Natural killer cell treated with Interleukin-12 subunit alpha and Interleukin-12 subunit beta and Interleukin-15 and Interleukin-18, amount 100 ng/mL, for 72 hours (primary cell): ENCODE data around the gene OSBPL2. TPM values are rescaled to one million over a fixed set of nuclear protein-coding genes. Genes with fewer than 3 reads are reported as not detected.

Source experiments
- ATAC-seq, 2 donors: fragments of 150-1000 bp; cut with Tn5 transposase in 1 of 2; sonication (Bioruptor Pico), chemical (Tn5 transposase) in 1 of 2; 2 replicates each; pipeline ENCODE4 v1.10.0; 2021
- DNase-seq: peaks from one replicate; pipeline ENCODE4 v3.0.0; 2022; ENCODE audit warnings: low spot score
- H3K27ac Mint-ChIP-seq, 2 donors: 1 replicate in 1 of 2; 2 replicates in 1 of 2; pipeline ENCODE4 v1.8.0; 2022; ENCODE audit warnings: mixed read lengths in 2 of 2, mild to moderate bottlenecking in 1 of 2, moderate library complexity in 1 of 2
- H3K27me3 Mint-ChIP-seq, 2 donors: 1 replicate in 1 of 2; 2 replicates in 1 of 2; pipeline ENCODE4 v1.8.0; 2022; ENCODE audit warnings: mixed read lengths in 2 of 2
- H3K36me3 Mint-ChIP-seq: one replicate; pipeline ENCODE4 v1.8.0; 2022; ENCODE audit warnings: mixed read lengths
- H3K4me1 Mint-ChIP-seq, 2 donors: 1 replicate in 1 of 2; 2 replicates in 1 of 2; pipeline ENCODE4 v1.8.0; 2022; ENCODE audit warnings: low read depth in 2 of 2, mixed read lengths in 2 of 2, mild to moderate bottlenecking in 1 of 2
- H3K4me3 Mint-ChIP-seq: one replicate; pipeline ENCODE4 v1.8.0; 2022; ENCODE audit warnings: mixed read lengths
- H3K9me3 Mint-ChIP-seq: 2 replicates; pipeline ENCODE4 v1.8.0; 2022; ENCODE audit warnings: mixed read lengths
- total RNA-seq, 2 donors: library from RNA; stranded (reverse); gene quantifications; one replicate each; pipeline ENCODE4 v1.2.3, GENCODE V29; 2022

Gene OSBPL2
- total RNA-seq, 2 donors from 2014 or later, result 38.7 to 47.7 TPM

- Mint-ChIP-seq H3K36me3 (no peaks in the 10 kb centered on the region), H3K9me3 (no peaks in the 10 kb centered on the region), H3K27ac (no peak overlapping the region), H3K4me3 (no peak overlapping the region), H3K27me3 (no peaks in the 10 kb centered on the region), H3K4me1 (peaks cover 11 to 34% of the 10 kb centered on the region in 2 donors)
- DNase-seq, result no peak
- no peak for ATAC-seq
Measured at GRCh38 chr20:62254021-62254724, 15.9 kb downstream of the OSBPL2 start.

- peaks cover 5 to 28% of the 10 kb centered on the region in 2 donors for H3K4me1 Mint-ChIP-seq
- H3K4me3 Mint-ChIP-seq, result no peak overlapping the region
- DNase-seq (no peak), ATAC-seq (no peak)
- H3K36me3 Mint-ChIP-seq, result no peaks in the 10 kb centered on the region
- no peak overlapping the region for H3K27ac Mint-ChIP-seq
- no peaks in the 10 kb centered on the region for H3K27me3 Mint-ChIP-seq
- no peaks in the 10 kb centered on the region for H3K9me3 Mint-ChIP-seq
Measured at GRCh38 chr20:62255976-62256375, 17.7 kb downstream of the OSBPL2 start.

GRCh38 chr20:62258499-62259293 lies 20.4 kb downstream of the OSBPL2 start:
- Mint-ChIP-seq H3K27ac (no peak overlapping the region), H3K9me3 (no peaks in the 10 kb centered on the region), H3K4me1 (peaks cover 0 to 15% of the 10 kb centered on the region in 2 donors), H3K36me3 (no peaks in the 10 kb centered on the region), H3K27me3 (no peaks in the 10 kb centered on the region), H3K4me3 (no peak overlapping the region)
- ATAC-seq (no peak), DNase-seq (peak; percentile 32)

- ATAC-seq (no peak), DNase-seq (no peak)
- H3K27ac Mint-ChIP-seq, result no peak overlapping the region
Measured at GRCh38 chr20:62259294-62259565, 20.9 kb downstream of the OSBPL2 start.

GRCh38 chr20:62262064-62262463 lies 23.7 kb downstream of the OSBPL2 start:
- no peaks in the 10 kb centered on the region for H3K36me3 Mint-ChIP-seq
- H3K9me3 Mint-ChIP-seq, result no peaks in the 10 kb centered on the region
- H3K4me1 Mint-ChIP-seq, result peaks cover 0 to 14% of the 10 kb centered on the region in 2 donors
- DNase-seq, result peak; percentile 53
- H3K27me3 Mint-ChIP-seq, result no peaks in the 10 kb centered on the region
- H3K4me3 Mint-ChIP-seq, result no peak overlapping the region
- no peak overlapping the region for H3K27ac Mint-ChIP-seq
- no peak for ATAC-seq

More at GRCh38 chr20:62259294-62259565, 20.9 kb downstream of the OSBPL2 start:
- peaks cover 0 to 12% of the 10 kb centered on the region in 2 donors for H3K4me1 Mint-ChIP-seq
- no peaks in the 10 kb centered on the region for H3K9me3 Mint-ChIP-seq
- H3K4me3 Mint-ChIP-seq, result no peak overlapping the region
- H3K27me3 Mint-ChIP-seq, result no peaks in the 10 kb centered on the region
- no peaks in the 10 kb centered on the region for H3K36me3 Mint-ChIP-seq

- peaks cover 0 to 14% of the 10 kb centered on the region in 2 donors for H3K4me1 Mint-ChIP-seq
- H3K9me3 Mint-ChIP-seq, result no peaks in the 10 kb centered on the region
- ATAC-seq (no peak), DNase-seq (peak; percentile 26)
- H3K27me3 Mint-ChIP-seq, result no peaks in the 10 kb centered on the region
- H3K36me3 Mint-ChIP-seq, result no peaks in the 10 kb centered on the region
- H3K4me3 Mint-ChIP-seq, result no peak overlapping the region
- no peak overlapping the region for H3K27ac Mint-ChIP-seq
Measured at GRCh38 chr20:62263396-62263795, 25.1 kb downstream of the OSBPL2 start.

- Mint-ChIP-seq H3K4me1 (peaks cover 0 to 13% of the 10 kb centered on the region in 2 donors), H3K27me3 (no peaks in the 10 kb centered on the region), H3K4me3 (no peak overlapping the region), H3K9me3 (no peaks in the 10 kb centered on the region), H3K27ac (no peak overlapping the region), H3K36me3 (no peaks in the 10 kb centered on the region)
- DNase-seq (peak; percentile 6), ATAC-seq (no peak)
Measured at GRCh38 chr20:62265365-62265764, 27.0 kb downstream of the OSBPL2 start.

GRCh38 chr20:62266340-62266739 lies 28.0 kb downstream of the OSBPL2 start:
- Mint-ChIP-seq H3K27ac (no peak overlapping the region), H3K4me1 (peaks cover 0 to 12% of the 10 kb centered on the region in 2 donors), H3K27me3 (no peaks in the 10 kb centered on the region), H3K9me3 (no peaks in the 10 kb centered on the region), H3K4me3 (no peak overlapping the region), H3K36me3 (no peaks in the 10 kb centered on the region)
- DNase-seq, result no peak
- no peak for ATAC-seq

- Mint-ChIP-seq H3K27ac (no peak overlapping the region), H3K4me3 (no peak overlapping the region), H3K4me1 (peaks cover 0 to 12% of the 10 kb centered on the region in 2 donors), H3K36me3 (no peaks in the 10 kb centered on the region), H3K9me3 (no peaks in the 10 kb centered on the region), H3K27me3 (no peaks in the 10 kb centered on the region)
- DNase-seq, result no peak
- no peak for ATAC-seq
Measured at GRCh38 chr20:62266851-62267250, 28.5 kb downstream of the OSBPL2 start.

GRCh38 chr20:62267543-62267942 lies 29.2 kb downstream of the OSBPL2 start:
- no peaks in the 10 kb centered on the region for H3K36me3 Mint-ChIP-seq
- no peaks in the 10 kb centered on the region for H3K27me3 Mint-ChIP-seq
- H3K9me3 Mint-ChIP-seq, result no peaks in the 10 kb centered on the region
- H3K4me1 Mint-ChIP-seq, result peaks cover 0 to 8% of the 10 kb centered on the region in 2 donors
- DNase-seq (no peak), ATAC-seq (no peak)
- H3K27ac Mint-ChIP-seq, result no peak overlapping the region
- H3K4me3 Mint-ChIP-seq, result no peak overlapping the region

GRCh38 chr20:62268228-62268900 lies 30.0 kb downstream of the OSBPL2 start:
- no peaks in the 10 kb centered on the region for H3K27me3 Mint-ChIP-seq
- H3K4me3 Mint-ChIP-seq, result no peak overlapping the region

GRCh38 chr20:62269378-62269777 lies 31.1 kb downstream of the OSBPL2 start:
- Mint-ChIP-seq H3K27me3 (no peaks in the 10 kb centered on the region), H3K4me1 (peaks cover 0 to 8% of the 10 kb centered on the region in 2 donors), H3K4me3 (no peak overlapping the region), H3K9me3 (no peaks in the 10 kb centered on the region), H3K27ac (no peak overlapping the region), H3K36me3 (no peaks in the 10 kb centered on the region)
- no peak for DNase-seq
- no peak for ATAC-seq

More at GRCh38 chr20:62268228-62268900, 30.0 kb downstream of the OSBPL2 start:
- no peak for ATAC-seq
- no peak for DNase-seq
- Mint-ChIP-seq H3K27ac (no peak overlapping the region), H3K36me3 (no peaks in the 10 kb centered on the region), H3K4me1 (peaks cover 0 to 8% of the 10 kb centered on the region in 2 donors), H3K9me3 (no peaks in the 10 kb centered on the region)

GRCh38 chr20:62269871-62270270 lies 31.6 kb downstream of the OSBPL2 start:
- Mint-ChIP-seq H3K27ac (no peak overlapping the region), H3K9me3 (no peaks in the 10 kb centered on the region), H3K4me3 (no peak overlapping the region), H3K27me3 (no peaks in the 10 kb centered on the region), H3K36me3 (no peaks in the 10 kb centered on the region), H3K4me1 (peaks cover 0 to 6% of the 10 kb centered on the region in 2 donors)
- peak; percentile 6 for DNase-seq
- ATAC-seq, result no peak

- Mint-ChIP-seq H3K9me3 (no peaks in the 10 kb centered on the region), H3K4me1 (peaks cover 0 to 5% of the 10 kb centered on the region in 2 donors), H3K4me3 (no peak overlapping the region), H3K27ac (no peak overlapping the region), H3K36me3 (no peaks in the 10 kb centered on the region), H3K27me3 (no peaks in the 10 kb centered on the region)
- DNase-seq, result no peak
- peak in 1 of 2 donors; percentile 13 for ATAC-seq
Measured at GRCh38 chr20:62272200-62272599, 33.9 kb downstream of the OSBPL2 start.
